VCaP (cell line): ENCODE measurements around the gene RNGTT.

Experiments used
- H3K27ac ChIP-seq: fragments of 450-650 bp; 2 replicates; pipeline ENCODE4 v1.5.1; 2017
- TF ChIP-seq, protein P1 (sequence below): fragments of 450-650 bp; conservative IDR thresholded peaks from 2 replicates; pipeline ENCODE4 v1.5.1; 2017; ENCODE audit warnings: mild to moderate bottlenecking, moderate library complexity

The RNGTT gene

DNA sequence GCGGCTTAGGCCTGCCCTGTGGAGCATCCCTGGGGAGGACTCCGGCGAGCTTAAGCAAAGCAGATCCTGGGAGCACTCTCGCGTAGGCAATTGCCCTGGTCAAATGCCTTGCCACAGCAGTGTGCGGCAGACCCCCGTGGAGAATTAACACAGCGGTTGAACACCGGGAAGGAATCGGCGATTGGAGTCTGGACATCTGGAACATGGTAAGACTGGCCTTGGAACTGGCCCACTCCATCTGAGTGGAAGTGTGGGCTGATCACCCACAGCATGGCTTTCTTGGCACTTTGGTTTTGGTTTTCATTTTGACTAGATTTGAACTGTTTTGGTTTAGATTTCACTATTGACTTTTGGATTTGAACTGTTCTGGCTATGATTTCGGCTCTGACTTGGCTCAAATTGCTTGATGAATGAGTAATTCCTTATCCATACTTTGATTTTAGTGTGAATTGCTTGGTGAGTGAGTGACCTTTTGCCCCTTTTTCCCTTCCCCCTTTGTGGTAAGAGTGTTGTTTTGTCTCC is 300.7 kb downstream of the RNGTT start:
- no peak overlapping the region for H3K27ac ChIP-seq
- TF ChIP-seq, protein P1, sequence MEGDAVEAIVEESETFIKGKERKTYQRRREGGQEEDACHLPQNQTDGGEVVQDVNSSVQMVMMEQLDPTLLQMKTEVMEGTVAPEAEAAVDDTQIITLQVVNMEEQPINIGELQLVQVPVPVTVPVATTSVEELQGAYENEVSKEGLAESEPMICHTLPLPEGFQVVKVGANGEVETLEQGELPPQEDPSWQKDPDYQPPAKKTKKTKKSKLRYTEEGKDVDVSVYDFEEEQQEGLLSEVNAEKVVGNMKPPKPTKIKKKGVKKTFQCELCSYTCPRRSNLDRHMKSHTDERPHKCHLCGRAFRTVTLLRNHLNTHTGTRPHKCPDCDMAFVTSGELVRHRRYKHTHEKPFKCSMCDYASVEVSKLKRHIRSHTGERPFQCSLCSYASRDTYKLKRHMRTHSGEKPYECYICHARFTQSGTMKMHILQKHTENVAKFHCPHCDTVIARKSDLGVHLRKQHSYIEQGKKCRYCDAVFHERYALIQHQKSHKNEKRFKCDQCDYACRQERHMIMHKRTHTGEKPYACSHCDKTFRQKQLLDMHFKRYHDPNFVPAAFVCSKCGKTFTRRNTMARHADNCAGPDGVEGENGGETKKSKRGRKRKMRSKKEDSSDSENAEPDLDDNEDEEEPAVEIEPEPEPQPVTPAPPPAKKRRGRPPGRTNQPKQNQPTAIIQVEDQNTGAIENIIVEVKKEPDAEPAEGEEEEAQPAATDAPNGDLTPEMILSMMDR = no peak

DNA sequence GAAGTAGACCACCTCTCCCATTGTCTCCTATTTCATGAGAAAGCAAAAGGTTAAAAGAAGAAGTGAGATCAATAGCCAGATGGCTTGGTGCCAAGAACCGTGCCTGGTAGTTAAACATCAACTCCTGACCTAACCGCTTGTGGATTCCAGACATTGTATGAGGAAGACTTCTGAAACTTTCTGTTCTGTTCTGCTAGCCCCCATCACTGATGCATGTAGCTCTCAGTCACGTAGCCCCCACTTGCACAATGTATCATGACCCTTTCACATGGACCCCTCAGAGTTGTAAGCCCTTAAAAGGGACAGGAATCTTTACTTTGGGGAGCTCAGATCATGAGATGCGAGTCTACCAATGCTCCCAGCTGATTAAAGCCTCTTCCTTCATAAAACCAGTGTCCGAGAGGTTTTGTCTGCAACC is 301.2 kb downstream of the RNGTT start:
- no peak overlapping the region for H3K27ac ChIP-seq
- TF ChIP-seq, protein P1 = no peak

- no peak overlapping the region for H3K27ac ChIP-seq
- TF ChIP-seq, protein P1 = no peak
Observed at GRCh38 chr6:88661136-88661535, 302.3 kb downstream of the RNGTT start.

DNA sequence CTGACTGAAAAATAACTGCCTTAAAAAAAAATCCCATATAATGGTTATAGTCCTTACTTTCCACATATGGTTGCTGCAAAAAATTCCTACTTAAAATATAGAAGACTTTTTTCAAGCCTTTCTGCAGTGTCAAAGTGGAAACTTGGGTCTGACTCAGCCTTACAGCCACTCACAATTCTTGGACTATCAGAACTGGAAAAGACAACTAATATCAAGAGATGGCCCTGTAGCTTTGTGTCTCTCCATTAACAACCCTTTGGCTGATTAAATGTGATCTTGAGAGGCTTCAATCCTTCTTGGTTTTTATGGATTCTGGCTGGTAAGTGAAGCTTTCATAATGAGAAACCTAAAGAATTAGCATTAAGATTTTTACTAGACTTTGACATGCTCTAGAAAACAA is 307.8 kb downstream of the RNGTT start:
- TF ChIP-seq, protein P1 = no peak

DNA sequence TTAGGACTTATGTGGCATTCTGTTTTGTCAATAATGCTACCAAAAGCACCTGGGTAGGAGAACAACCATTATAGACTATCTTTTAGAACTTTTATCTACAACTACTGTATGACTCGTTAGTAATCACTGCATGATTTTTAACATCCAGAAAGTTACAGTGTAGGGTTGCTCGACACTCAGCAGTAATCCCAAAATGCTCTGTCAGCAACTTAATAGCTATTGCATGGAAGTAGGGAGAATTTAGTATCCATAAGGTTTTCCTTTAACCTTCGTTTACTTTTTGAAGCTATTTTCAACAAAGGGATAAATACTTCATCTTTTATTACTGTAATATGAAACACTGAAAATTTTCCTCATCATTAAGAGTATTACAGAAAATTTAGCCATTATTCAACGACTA is 309.5 kb downstream of the RNGTT start:
- no peak overlapping the region for H3K27ac ChIP-seq
- TF ChIP-seq, protein P1 = no peak

More for the DNA sequence above, 307.8 kb downstream of the RNGTT start:
- H3K27ac ChIP-seq = no peak overlapping the region

- no peak overlapping the region for H3K27ac ChIP-seq
Observed at GRCh38 chr6:88651400-88651799, 312.0 kb downstream of the RNGTT start.

DNA sequence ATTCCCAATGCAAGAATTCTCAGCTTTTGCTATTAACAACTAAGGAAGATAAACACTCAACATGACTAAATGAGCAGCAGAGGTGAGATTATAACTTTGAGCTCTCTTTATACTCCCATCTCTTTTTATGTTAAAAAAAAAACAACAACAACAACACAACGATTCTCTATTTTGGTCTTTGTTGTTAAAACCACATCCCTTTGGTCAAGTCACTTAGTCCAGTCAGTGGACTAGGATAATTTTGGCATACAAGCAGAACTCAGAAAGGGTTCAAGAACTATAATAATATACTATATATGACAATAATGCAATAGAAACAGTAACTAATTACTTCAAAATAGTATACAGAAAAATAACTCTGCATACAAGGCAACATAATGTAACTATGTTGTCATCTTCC is 312.4 kb downstream of the RNGTT start:
- H3K27ac ChIP-seq = no peak overlapping the region
- TF ChIP-seq, protein P1 = no peak

More at GRCh38 chr6:88651400-88651799, 312.0 kb downstream of the RNGTT start:
- TF ChIP-seq, protein P1 = no peak
